MM.1S (cell line): ENCODE results near the gene IRS1.

Source experiments
- DNase-seq: peaks from one replicate; pipeline ENCODE4 v3.0.0-alpha.2; 2015
- H2AFZ ChIP-seq: fragments of 300-600 bp; sonication (generic); 2 replicates; pipeline ENCODE4 v1.6.0; 2016; ENCODE audit warnings: antibody characterized with exemption, low read length
- H3F3A ChIP-seq: fragments of 300-600 bp; sonication (generic); 2 replicates; pipeline ENCODE4 v1.6.1; 2016; ENCODE audit warnings: mild to moderate bottlenecking, antibody characterized with exemption, low read length, moderate library complexity, mixed read lengths; ENCODE audit not compliant: insufficient read depth
- H3K27ac ChIP-seq: fragments of 300-600 bp; sonication (generic); 2 replicates; pipeline ENCODE4 v1.5.1; 2016; ENCODE audit warnings: mild to moderate bottlenecking, low read length
- H3K27me3 ChIP-seq: fragments of 300-600 bp; sonication (generic); replicated peaks from 2 replicates; pipeline ENCODE4 v1.6.0; 2016; ENCODE audit warnings: low read length; ENCODE audit not compliant: insufficient read depth
- H3K36me3 ChIP-seq: fragments of 300-600 bp; sonication (generic); replicated peaks from 2 replicates; pipeline ENCODE4 v1.6.1; 2016; ENCODE audit warnings: mild to moderate bottlenecking, low read length, mixed read lengths; ENCODE audit not compliant: insufficient read depth
- H3K4me1 ChIP-seq: fragments of 300-600 bp; sonication (generic); 2 replicates; pipeline ENCODE4 v1.6.1; 2016; ENCODE audit warnings: low read length, mixed read lengths
- H3K4me2 ChIP-seq: fragments of 300-600 bp; sonication (generic); 2 replicates; pipeline ENCODE4 v1.6.0; 2016; ENCODE audit warnings: low read depth, low read length
- H3K4me3 ChIP-seq: fragments of 300-600 bp; sonication (generic); 2 replicates; pipeline ENCODE4 v1.5.1; 2016; ENCODE audit warnings: low read length, mixed read lengths
- H3K79me2 ChIP-seq: fragments of 300-600 bp; sonication (generic); 2 replicates; pipeline ENCODE4 v1.6.1; 2016; ENCODE audit warnings: mixed run types, low read length, mixed read lengths
- H3K9ac ChIP-seq: fragments of 300-600 bp; sonication (generic); 2 replicates; pipeline ENCODE4 v1.6.1; 2016; ENCODE audit warnings: low read length, mixed read lengths
- H3K9me2 ChIP-seq: fragments of 300-600 bp; sonication (generic); replicated peaks from 2 replicates; pipeline ENCODE4 v1.6.1; 2016; ENCODE audit warnings: mild to moderate bottlenecking, low read length, mixed read lengths; ENCODE audit not compliant: insufficient read depth
- H3K9me3 ChIP-seq: fragments of 300-600 bp; sonication (generic); replicated peaks from 2 replicates; pipeline ENCODE4 v1.6.1; 2016; ENCODE audit warnings: mild to moderate bottlenecking, low read length, mixed read lengths; ENCODE audit not compliant: insufficient read depth
- H4K20me1 ChIP-seq: fragments of 300-600 bp; sonication (generic); 2 replicates; pipeline ENCODE4 v1.6.1; 2016; ENCODE audit warnings: mild to moderate bottlenecking, low read length, moderate library complexity, mixed read lengths; ENCODE audit not compliant: insufficient read depth
- EZH2 ChIP-seq: fragments of 300-600 bp; sonication (generic); optimal IDR thresholded peaks from 2 replicates; pipeline ENCODE3; 2017; ENCODE audit warnings: low read depth, mild to moderate bottlenecking, antibody characterized with exemption, low read length, mixed read lengths
- EZH2phosphoT487 ChIP-seq: fragments of 300-600 bp; sonication (generic); IDR thresholded peaks from 2 replicates; pipeline ENCODE4 v1.6.1; 2018; ENCODE audit warnings: antibody characterized with exemption, low read length
- TF ChIP-seq, protein P1 (sequence below): fragments of 300-600 bp; sonication (generic); IDR thresholded peaks from 2 replicates; pipeline ENCODE4 v1.5.1; 2016; ENCODE audit warnings: antibody characterized with exemption, low read length, mixed read lengths

Gene IRS1

DNA sequence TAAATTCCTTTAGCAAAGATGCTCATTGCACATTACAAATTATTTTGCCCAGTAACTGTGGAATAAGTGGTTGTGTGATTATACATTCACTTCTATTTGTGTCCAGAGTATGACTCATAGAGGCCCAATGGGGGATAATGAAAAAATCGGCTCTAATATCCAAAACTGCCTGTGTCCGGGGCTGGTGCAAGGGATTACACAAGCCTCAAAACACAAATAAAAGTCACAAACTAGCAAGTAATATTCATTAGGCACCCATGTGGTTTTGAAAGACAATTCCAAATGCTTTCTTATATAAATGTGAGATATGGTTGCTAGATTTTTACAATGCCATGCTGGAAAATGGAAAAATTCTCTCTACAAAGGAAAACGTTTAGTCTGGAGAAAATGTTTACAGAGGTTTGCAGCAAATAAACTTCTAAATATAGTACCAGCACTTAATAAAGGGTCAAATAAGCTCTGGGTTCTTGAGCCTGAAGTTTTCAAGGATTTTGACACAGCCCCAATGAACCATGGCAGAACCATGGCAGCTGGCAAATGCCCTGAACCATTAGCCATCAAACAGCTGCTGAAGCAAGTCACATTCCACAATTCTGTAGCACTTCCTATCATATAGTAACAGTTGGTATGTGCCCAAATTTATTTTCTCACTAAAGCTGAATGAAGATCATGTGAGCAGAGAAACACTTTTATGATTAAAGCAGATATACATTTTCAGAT is 40.5 kb downstream of the IRS1 start:
- TF ChIP-seq EZH2phosphoT487 (no peak), EZH2 (no peak)
- TF ChIP-seq, protein P1, sequence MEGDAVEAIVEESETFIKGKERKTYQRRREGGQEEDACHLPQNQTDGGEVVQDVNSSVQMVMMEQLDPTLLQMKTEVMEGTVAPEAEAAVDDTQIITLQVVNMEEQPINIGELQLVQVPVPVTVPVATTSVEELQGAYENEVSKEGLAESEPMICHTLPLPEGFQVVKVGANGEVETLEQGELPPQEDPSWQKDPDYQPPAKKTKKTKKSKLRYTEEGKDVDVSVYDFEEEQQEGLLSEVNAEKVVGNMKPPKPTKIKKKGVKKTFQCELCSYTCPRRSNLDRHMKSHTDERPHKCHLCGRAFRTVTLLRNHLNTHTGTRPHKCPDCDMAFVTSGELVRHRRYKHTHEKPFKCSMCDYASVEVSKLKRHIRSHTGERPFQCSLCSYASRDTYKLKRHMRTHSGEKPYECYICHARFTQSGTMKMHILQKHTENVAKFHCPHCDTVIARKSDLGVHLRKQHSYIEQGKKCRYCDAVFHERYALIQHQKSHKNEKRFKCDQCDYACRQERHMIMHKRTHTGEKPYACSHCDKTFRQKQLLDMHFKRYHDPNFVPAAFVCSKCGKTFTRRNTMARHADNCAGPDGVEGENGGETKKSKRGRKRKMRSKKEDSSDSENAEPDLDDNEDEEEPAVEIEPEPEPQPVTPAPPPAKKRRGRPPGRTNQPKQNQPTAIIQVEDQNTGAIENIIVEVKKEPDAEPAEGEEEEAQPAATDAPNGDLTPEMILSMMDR, result no peak
- no peaks in the 10 kb centered on the region for H4K20me1 ChIP-seq
- no peak overlapping the region for H2AFZ ChIP-seq
- no peaks in the 10 kb centered on the region for H3K9me3 ChIP-seq
- no peak overlapping the region for H3K4me2 ChIP-seq
- H3K9me2 ChIP-seq, result no peaks in the 10 kb centered on the region
- no peak overlapping the region for H3K27ac ChIP-seq
- H3K36me3 ChIP-seq, result no peaks in the 10 kb centered on the region
- H3K4me1 ChIP-seq, result peaks cover 6% of the 10 kb centered on the region; the same call in 1 of the 2 replicates
- no peak overlapping the region for H3K9ac ChIP-seq
- no peaks in the 10 kb centered on the region for H3K27me3 ChIP-seq
- no peaks in the 10 kb centered on the region for H3F3A ChIP-seq
- no peaks in the 10 kb centered on the region for H3K79me2 ChIP-seq
- H3K4me3 ChIP-seq, result no peak overlapping the region
- no peak for DNase-seq

DNA sequence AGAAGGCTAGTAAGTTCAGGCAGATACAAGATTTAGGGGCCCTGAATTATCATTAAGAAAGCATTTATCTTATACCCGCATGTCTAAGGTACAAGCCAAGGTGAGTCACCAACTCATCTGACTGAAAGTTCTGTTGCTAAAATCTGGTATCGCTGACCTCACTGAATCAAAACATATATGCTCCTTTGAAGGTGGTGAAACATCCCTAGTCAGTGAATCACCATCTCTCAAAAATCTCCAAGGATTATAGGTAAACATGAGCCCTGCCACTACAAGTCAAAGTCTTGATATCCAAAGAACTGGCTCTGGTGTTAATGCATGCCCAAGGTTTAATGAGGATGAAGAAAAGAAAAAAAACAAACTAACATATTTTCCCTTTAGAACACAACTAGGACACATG is 43.5 kb downstream of the IRS1 start:
- H3K79me2 ChIP-seq, result no peaks in the 10 kb centered on the region
- H3K4me2 ChIP-seq, result no peak overlapping the region
- H3K27me3 ChIP-seq, result no peaks in the 10 kb centered on the region
- no peaks in the 10 kb centered on the region for H3K9me2 ChIP-seq
- no peak overlapping the region for H3K4me3 ChIP-seq
- no peaks in the 10 kb centered on the region for H4K20me1 ChIP-seq
- no peak overlapping the region for H2AFZ ChIP-seq
- H3F3A ChIP-seq, result no peaks in the 10 kb centered on the region
- no peaks in the 10 kb centered on the region for H3K36me3 ChIP-seq
- no peak overlapping the region for H3K27ac ChIP-seq
- no peaks in the 10 kb centered on the region for H3K9me3 ChIP-seq
- TF ChIP-seq EZH2 (no peak), EZH2phosphoT487 (no peak)
- TF ChIP-seq, protein P1, result no peak
- H3K9ac ChIP-seq, result no peak overlapping the region
- H3K4me1 ChIP-seq, result peaks cover 5% of the 10 kb centered on the region; the same call in 1 of the 2 replicates
- DNase-seq, result no peak

GRCh38 chr2:226755631-226756030 is 44.0 kb downstream of the IRS1 start:
- no peak for DNase-seq
- no peak overlapping the region for H3K4me3 ChIP-seq
- TF ChIP-seq EZH2 (no peak), EZH2phosphoT487 (no peak)
- TF ChIP-seq, protein P1, result no peak
- no peaks in the 10 kb centered on the region for H3F3A ChIP-seq
- H3K27ac ChIP-seq, result no peak overlapping the region
- H2AFZ ChIP-seq, result no peak overlapping the region
- H3K79me2 ChIP-seq, result no peaks in the 10 kb centered on the region
- no peaks in the 10 kb centered on the region for H3K27me3 ChIP-seq
- H3K4me1 ChIP-seq, result 0 out of 2 replicates have a peak, but pooled peaks cover under 1% of the 10 kb centered on the region
- no peak overlapping the region for H3K4me2 ChIP-seq
- H4K20me1 ChIP-seq, result no peaks in the 10 kb centered on the region
- no peaks in the 10 kb centered on the region for H3K9me2 ChIP-seq
- no peak overlapping the region for H3K9ac ChIP-seq
- H3K9me3 ChIP-seq, result no peaks in the 10 kb centered on the region
- H3K36me3 ChIP-seq, result no peaks in the 10 kb centered on the region
